Transverse colon (tissue), 4 donors: ENCODE measurements around the gene PIH1D1. TPM values are rescaled to one million over a fixed set of nuclear protein-coding genes. Genes with fewer than 3 reads are reported as not detected.

Source experiments
- DNase-seq: peaks from one replicate; pipeline ENCODE4 v3.0.0-alpha.2; 2019
- H3K27ac ChIP-seq, 4 donors: fragments of 200-600 bp; sonication (generic); 2 replicates each; pipeline ENCODE4 v1.5.1; 2016 to 2018; ENCODE audit warnings: inconsistent platforms in 4 of 4
- H3K27me3 ChIP-seq: fragments of 200-600 bp; sonication (generic); 2 replicates; pipeline ENCODE4 v1.5.1; 2017; ENCODE audit warnings: inconsistent platforms
- H3K36me3 ChIP-seq, 4 donors: fragments of 200-600 bp; sonication (generic); 2 replicates each; pipeline ENCODE4 v1.5.1; 2017 to 2019; ENCODE audit warnings: inconsistent platforms in 4 of 4
- H3K4me1 ChIP-seq, 4 donors: fragments of 200-600 bp; sonication (generic); 2 replicates each; pipeline ENCODE4 v1.5.1; 2017 to 2020; ENCODE audit warnings: inconsistent platforms in 4 of 4
- H3K4me3 ChIP-seq, 4 donors: fragments of 200-600 bp; sonication (generic); 1 replicate in 1 of 4; 2 replicates in 3 of 4; pipeline versions ENCODE4 v1.5.1 to v1.6.1; 2017 to 2019; ENCODE audit warnings: inconsistent platforms in 4 of 4
- H3K9me3 ChIP-seq, 2 donors: fragments of 200-600 bp; sonication (generic); 2 replicates each; pipeline ENCODE4 v1.5.1; 2017 to 2019; ENCODE audit warnings: inconsistent platforms in 2 of 2
- CTCF ChIP-seq, 5 experiments: fragments of 200-600 bp in 3 of 5; fragments of 450-650 bp in 2 of 5; sonication (generic) in 3 of 5; IDR thresholded peaks; 1 replicate in 2 of 5; 2 replicates in 3 of 5; pipeline ENCODE4 v1.5.1; 2016 to 2017; ENCODE audit warnings: antibody characterized with exemption in 5 of 5, inconsistent platforms in 3 of 5, mild to moderate bottlenecking in 2 of 5, moderate library complexity in 1 of 5
- EP300 ChIP-seq: sonication (generic); formaldehyde crosslinking; IDR thresholded peaks from one replicate; pipeline ENCODE4 v1.6.1; 2017; ENCODE audit warnings: antibody characterized with exemption, low read depth
- POLR2A ChIP-seq: fragments of 450-650 bp; IDR thresholded peaks from one replicate; pipeline ENCODE4 v1.6.1; 2016; ENCODE audit warnings: antibody characterized with exemption, mild to moderate bottlenecking, moderate library complexity
- POLR2AphosphoS5 ChIP-seq, 3 donors: sonication (generic); formaldehyde crosslinking; IDR thresholded peaks; one replicate each; pipeline ENCODE4 v1.6.1; 2016; ENCODE audit warnings: antibody characterized with exemption in 3 of 3
- WGBS, 2 donors: methylation state at CpG; one replicate each; pipeline ENCODE4 v1.1.5; 2018; ENCODE audit warnings: low coverage in 1 of 2; 5-methylcytosine and 5-hydroxymethylcytosine counted together
- in situ Hi-C, 4 donors: fragments of 200-750 bp; cut with MboI; loops; one replicate each; pipeline versions ENCODE4 v1.15.0 to v1.15.1; 2017; ENCODE audit warnings: low sequenced_read_pairs in 3 of 4, low pct_ligation_motif_present in 1 of 4, low pct_unique_long_range_greater_than_20kb in 1 of 4
- intact Hi-C: fragments of 100-400 bp; cut with DNase I; formaldehyde crosslinking; loops from one replicate; pipeline ENCODE4 v1.15.1; 2023; ENCODE audit warnings: low total_unique reads
- total RNA-seq, 4 donors: library from RNA; depleted of rRNA; stranded (reverse); fragments of >200 nt; gene quantifications; one replicate each; pipeline ENCODE4 v1.1.0, GENCODE V29; 2016

The PIH1D1 gene
- total RNA-seq, 4 donors from 2014 or later, result 52.7 to 105 (median 90.4) TPM

DNA sequence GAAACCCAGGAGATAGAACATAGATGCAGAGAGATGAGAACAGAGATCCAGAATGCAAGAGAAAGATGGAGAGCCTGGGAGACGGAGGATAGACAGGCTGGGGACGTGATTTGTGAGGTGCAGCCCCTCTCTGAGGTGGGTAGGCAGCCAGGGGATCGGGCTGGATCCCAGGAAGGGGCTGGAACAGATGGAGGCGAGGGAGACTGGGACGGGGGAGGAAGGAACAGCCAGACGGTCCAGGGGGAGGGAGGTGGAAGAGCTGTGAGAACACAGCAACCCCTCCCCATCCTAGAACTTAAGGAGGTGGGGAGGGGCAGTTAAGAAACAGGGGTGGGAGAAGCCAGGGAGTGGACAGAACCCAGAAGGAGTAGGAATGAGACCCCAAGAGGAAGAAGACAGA, 13.4 kb downstream of the PIH1D1 start:
- in situ Hi-C loops, result loop anchor here in 1 of 4 donors (5.0 kb wide), 1 partner anchor 46 kb away; no protein-coding TSS in a partner anchor
- Histone ChIP-seq H3K4me3 (no peak overlapping the region), H3K4me1 (peaks cover 0 to 16% (median 5%) of the 10 kb centered on the region in 4 donors), H3K27ac (no peak overlapping the region), H3K27me3 (peaks cover 96% of the 10 kb centered on the region), H3K36me3 (no peaks in the 10 kb centered on the region), H3K9me3 (no peaks in the 10 kb centered on the region)
- DNase-seq, result no peak
- intact Hi-C loops, result no loop called here
- 13 to 27% methylated on average over 5 to 6 of the region's 6 CpGs for WGBS, 2 donors
- TF ChIP-seq POLR2A (no peak), EP300 (no peak)

DNA sequence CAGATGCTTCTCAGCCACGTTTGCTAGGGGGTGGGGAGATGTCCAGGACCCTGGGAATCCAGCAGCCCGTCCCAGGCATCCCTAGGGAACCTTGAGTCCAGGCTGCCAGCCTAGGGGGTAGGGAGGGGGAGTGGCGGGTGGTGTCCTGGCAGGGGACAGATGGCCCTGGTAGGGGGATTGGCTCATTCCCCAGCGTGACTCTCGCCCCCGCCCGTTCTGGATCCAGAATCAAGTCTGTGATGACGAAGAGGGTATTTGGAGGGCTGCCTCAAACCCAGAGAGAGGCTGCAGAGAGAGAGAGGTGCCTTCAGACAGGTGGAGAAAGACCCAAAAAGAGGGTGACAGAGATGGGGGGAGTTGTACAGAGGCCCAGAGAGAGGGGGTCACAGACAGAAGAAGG, 14.4 kb downstream of the PIH1D1 start:
- in situ Hi-C loops, result loop anchor here in 1 of 4 donors (5.0 kb wide), 1 partner anchor 45 kb away; no protein-coding TSS in a partner anchor
- no peak for DNase-seq
- H3K4me3 ChIP-seq, result no peak overlapping the region
- peaks cover 100% of the 10 kb centered on the region for H3K27me3 ChIP-seq
- H3K4me1 ChIP-seq, result peaks cover 0 to 9% (median 4%) of the 10 kb centered on the region in 4 donors
- TF ChIP-seq POLR2AphosphoS5 (IDR thresholded peaks at IDR 0.05), result no peak
- no peak for TF ChIP-seq EP300
- no peak for TF ChIP-seq CTCF (IDR thresholded peaks at IDR 0.05)
- TF ChIP-seq POLR2A, result no peak
- no peaks in the 10 kb centered on the region for H3K36me3 ChIP-seq
- no peak overlapping the region for H3K27ac ChIP-seq
- intact Hi-C loops, result no loop called here
- H3K9me3 ChIP-seq, result no peaks in the 10 kb centered on the region
- 10 to 20% methylated on average over 2 to 8 of the region's 8 CpGs for WGBS, 2 donors

DNA sequence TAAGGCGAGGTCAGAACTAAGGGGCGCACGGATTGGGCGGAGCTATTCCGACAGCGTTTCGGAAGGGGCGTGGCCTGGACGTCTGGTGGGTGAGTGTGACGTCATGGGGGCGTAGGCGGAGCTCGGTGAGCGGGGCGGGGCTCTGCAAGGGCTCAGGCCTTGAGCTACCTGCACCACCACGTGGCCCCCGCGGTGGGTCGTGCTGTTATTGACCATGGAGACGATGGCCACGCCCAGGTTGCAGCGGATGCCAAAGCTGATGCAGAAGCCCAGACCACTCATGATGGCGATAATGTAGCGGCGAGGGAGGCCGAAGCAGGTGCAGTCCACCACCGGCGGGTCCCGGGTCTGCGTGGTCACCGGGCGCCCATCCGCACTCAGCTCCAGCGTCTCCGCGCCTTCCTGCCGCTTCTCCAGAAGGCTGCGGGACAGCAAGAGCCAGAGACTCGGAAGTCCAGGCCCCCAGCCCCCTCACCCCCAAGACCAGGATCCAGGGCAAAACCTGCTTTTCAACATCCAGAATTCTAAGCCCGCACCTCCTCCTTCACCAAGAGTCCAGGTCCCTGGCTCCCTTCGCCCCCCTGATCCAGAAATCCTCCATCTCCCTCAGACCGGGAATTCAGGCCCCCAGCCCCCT, 15.1 kb downstream of the PIH1D1 start:
- intact Hi-C loops (no loop called here), in situ Hi-C loops (loop anchor here in 1 of 4 donors (5.0 kb wide), 1 partner anchor 44 kb away; no protein-coding TSS in a partner anchor)

DNA sequence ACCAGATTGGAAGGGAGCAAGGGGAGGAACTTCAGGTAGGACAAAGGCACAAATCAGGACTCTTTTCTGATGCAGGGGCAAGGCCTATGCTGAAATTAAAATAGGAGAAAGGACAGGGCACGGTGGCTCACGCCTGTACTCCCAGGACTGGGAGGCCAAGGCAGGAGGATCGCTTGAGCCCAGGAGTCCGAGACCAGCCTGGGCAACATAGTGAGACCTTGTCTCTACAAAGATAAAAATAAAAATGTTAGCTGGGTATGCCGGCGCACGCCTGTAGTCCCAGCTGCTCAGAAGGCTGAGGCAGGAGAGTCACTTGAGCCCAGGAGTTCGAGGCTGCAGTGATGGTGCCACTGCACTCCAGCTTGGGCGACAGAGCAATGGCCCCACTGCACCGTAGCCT, 15.9 kb downstream of the PIH1D1 start:
- Histone ChIP-seq H3K27ac (no peak overlapping the region), H3K27me3 (peaks cover 100% of the 10 kb centered on the region), H3K36me3 (no peaks in the 10 kb centered on the region), H3K4me1 (peaks cover 0 to 4% (median 0%) of the 10 kb centered on the region in 4 donors), H3K9me3 (no peaks in the 10 kb centered on the region), H3K4me3 (no peak overlapping the region)
- intact Hi-C loops, result no loop called here
- WGBS, 2 donors, result 73% methylated on average over 10 of the region's 10 CpGs; no CpG with 5 or more reads in 1 of the 2 donors
- no peak for DNase-seq
- in situ Hi-C loops, result loop anchor here in 1 of 4 donors (5.0 kb wide), 1 partner anchor 43 kb away; no protein-coding TSS in a partner anchor
- no peak for TF ChIP-seq POLR2A
- TF ChIP-seq CTCF (IDR thresholded peaks at IDR 0.05), result no peak
- no peak for TF ChIP-seq POLR2AphosphoS5 (IDR thresholded peaks at IDR 0.05)
- TF ChIP-seq EP300, result no peak

More for the DNA sequence above, 15.1 kb downstream of the PIH1D1 start:
- peaks cover 100% of the 10 kb centered on the region for H3K27me3 ChIP-seq
- H3K36me3 ChIP-seq, result no peaks in the 10 kb centered on the region
- peaks cover 0 to 4% (median under 1%) of the 10 kb centered on the region in 4 donors for H3K4me1 ChIP-seq
- TF ChIP-seq CTCF (IDR thresholded peaks at IDR 0.05), result no peak
- TF ChIP-seq POLR2A, result no peak
- no peak for TF ChIP-seq EP300
- TF ChIP-seq POLR2AphosphoS5 (IDR thresholded peaks at IDR 0.05), result no peak
- WGBS, 2 donors, result 21 to 27% methylated on average over 2 to 35 of the region's 42 CpGs
- H3K9me3 ChIP-seq, result no peaks in the 10 kb centered on the region
- no peak overlapping the region for H3K4me3 ChIP-seq
- H3K27ac ChIP-seq, result no peak overlapping the region
- no peak for DNase-seq
